ENCODE measurements around the gene PGBD1.
"Not testable (repeated sequence)": the region's sequence is repeated elsewhere in the genome, so short reads cannot be mapped to it uniquely, and the experiment has no call there.

The PGBD1 gene

DNA sequence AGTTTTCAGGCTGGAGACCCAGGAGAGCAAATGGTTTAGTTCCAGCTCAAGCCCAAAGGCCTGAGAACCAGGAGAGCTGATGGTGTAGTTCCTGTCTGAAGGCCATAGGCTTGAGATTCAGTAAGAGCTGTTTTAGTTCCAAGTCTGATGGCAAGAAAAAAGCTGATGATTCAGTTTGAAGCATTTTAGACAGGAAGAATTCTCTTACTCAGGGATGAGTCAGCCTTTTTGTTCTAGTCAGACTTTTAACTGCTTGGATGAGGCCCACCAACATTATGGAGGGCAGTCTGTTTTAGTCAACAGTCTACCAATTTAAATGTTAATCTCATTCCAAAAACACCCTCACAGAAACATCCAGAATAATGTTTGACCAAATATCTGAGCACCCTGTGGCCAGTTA lies 11.9 kb upstream of the PGBD1 start:
- peak; percentile 73 for DNase-seq

DNA sequence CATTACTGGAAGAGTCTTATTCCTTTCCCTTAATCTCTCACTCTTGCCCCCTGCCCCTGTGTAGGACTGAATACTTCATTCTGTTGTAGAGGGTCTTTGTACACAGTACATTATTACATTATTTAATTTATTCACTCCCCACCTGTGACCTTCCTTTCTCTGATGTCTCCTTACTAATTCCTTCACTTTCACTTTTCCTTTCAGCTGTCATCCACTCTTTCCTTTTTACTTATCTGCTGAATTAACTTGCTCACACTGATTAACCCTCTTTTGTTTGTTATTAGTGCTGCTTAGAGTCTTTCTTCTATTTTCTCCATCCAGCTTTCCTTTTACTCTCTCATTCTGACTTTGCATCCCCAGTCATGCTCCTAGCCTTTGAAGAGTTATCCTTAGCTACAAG lies 6.5 kb upstream of the PGBD1 start:
- no peak for DNase-seq

- no peak for DNase-seq
These were observed 3.6 kb upstream of the PGBD1 start for GRCh38 chr6:28277746-28278145.

GRCh38 chr6:28280595-28281287 lies 631 bp upstream of the PGBD1 start:
- DNase-seq = no peak

- no peak for DNase-seq
These were observed 1.6 kb downstream of the PGBD1 start for GRCh38 chr6:28282926-28283325.

DNA sequence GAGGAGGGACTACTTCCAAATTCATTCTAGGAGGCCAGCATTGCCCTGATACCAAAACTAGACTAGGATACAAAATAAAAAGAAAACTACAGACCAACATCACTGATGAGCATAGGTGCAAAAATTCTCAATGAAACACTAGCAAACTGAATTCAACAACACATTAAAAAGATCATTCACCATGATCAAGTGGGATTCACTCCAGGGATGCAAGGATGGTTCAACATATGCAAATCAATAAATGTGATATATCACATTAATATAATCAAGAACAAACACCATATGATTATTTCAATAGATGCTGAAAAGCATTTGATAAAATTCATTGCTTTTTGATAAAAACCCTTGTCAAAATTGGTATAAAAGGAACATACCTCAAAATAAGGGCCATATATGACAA lies 10.2 kb downstream of the PGBD1 start:
- DNase-seq = no peak

GRCh38 chr6:28295326-28295725 lies 14.0 kb downstream of the PGBD1 start:
- no peak for DNase-seq

DNA sequence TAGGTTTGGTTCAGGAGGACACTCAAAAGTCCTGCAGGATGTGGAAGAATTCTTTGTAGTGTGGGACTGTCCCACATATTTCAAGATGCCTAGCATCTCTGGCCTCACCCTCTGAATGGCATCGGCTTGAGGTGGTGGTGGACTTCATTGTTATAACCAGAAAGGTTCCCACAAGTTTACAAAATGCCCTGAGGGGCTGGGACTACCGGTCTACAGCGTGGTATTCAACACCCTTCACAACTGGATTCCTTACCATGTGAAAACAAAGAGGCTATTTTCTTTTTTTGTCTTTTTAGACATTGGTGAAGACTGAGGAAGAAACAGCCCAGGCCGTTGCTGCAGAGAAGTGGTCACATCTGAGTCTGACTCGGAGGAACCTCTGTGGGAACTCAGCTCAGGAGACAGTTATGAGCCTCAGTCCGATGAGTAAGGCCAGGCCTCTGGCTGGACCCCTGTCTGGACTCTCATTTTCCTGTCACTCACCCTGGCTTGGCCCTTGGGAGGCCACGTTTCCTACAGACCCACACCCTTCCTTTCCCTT lies 15.2 kb downstream of the PGBD1 start:
- no peak for DNase-seq

- no peak for DNase-seq
These were observed 22.2 kb downstream of the PGBD1 start for GRCh38 chr6:28303570-28303969.

- not testable (repeated sequence) for DNase-seq
These were observed 25.0 kb downstream of the PGBD1 start for GRCh38 chr6:28306363-28306762.

- no peak for DNase-seq
These were observed 29.9 kb downstream of the PGBD1 start for GRCh38 chr6:28311139-28311823.

GRCh38 chr6:28312939-28313338 lies 31.6 kb downstream of the PGBD1 start:
- no peak for DNase-seq

DNA sequence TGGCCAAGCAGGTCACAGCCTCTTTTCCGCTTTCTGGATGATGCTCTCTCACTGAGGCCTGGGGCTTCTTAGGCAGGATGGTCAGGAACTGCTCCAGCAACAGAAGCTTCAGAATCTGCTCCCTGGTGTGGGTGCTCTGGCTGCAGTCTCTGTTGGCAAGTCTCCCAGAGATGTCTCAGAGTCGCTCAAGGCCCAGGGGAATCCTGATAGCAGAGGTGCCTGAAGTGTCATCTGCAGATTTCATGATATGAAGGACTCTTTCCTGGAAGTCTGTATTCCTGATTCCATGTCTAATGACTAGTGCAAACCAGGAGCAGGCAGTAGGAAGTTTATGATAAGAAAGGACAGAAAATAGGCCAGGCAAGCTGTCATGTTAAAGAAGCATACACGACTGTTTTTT lies 34.3 kb downstream of the PGBD1 start:
- DNase-seq = no peak

DNA sequence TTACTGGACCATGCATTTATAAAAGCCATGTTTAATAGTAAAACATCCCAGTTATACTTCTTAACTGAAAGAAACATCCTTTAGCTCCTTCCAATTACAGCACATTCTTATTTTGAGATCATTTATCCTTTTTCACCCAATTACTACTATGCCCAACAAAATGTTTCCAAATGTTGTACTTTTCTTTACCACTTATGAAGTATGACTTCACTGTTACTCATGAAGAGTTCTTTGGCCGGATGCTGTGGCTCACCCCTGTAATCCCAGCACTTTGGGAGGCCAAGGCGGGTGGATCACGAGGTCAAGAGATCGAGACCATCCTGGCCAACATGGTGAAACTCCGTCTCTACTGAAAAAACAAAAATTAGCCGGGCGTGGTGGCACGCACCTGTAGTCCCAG lies 36.5 kb downstream of the PGBD1 start:
- DNase-seq = not testable (repeated sequence)

GRCh38 chr6:28322661-28323060 lies 41.3 kb downstream of the PGBD1 start:
- DNase-seq = no peak

DNA sequence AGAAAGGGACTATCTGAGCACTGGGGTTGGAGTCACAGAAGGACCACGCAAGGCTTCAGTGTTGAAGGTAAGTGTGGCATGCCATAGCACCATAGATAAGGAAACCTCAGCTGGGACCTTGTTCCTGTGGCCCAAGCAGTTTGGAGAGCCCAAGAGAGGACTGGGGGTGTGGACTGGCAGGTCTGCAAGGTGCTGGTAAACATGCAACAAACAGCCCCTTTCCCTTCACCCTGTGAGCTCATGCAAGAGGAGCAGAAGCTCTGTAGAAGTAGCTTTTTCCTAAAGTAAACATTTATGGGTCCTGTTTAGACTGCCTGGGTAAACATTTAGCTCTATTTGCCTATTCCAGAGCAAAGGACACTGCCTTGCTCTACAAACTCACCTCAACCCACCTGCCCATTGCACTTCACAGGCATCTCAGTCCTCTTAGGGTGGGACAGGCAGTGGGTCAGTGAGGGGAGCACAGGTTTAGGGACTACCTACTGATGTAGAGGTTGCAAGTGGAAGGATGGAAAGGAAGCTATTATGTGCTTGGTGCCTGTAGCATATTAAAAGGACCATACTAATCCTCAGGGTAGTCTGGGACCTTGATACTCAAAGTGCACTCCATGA lies 42.5 kb downstream of the PGBD1 start:
- no peak for DNase-seq

GRCh38 chr6:28326371-28326948 lies 45.1 kb downstream of the PGBD1 start:
- DNase-seq = no peak

- no peak for DNase-seq
These were observed 48.7 kb downstream of the PGBD1 start for GRCh38 chr6:28330041-28330440.

- DNase-seq = no peak
These were observed 51.7 kb downstream of the PGBD1 start for GRCh38 chr6:28333047-28333446.

- DNase-seq = no peak
These were observed 52.2 kb downstream of the PGBD1 start for GRCh38 chr6:28333599-28334018.

- no peak for DNase-seq
These were observed 53.1 kb downstream of the PGBD1 start for GRCh38 chr6:28334286-28335039.

GRCh38 chr6:28335040-28335563 lies 53.7 kb downstream of the PGBD1 start:
- DNase-seq = no peak
